PFSK-1 (cell line): Measurements from ENCODE around the gene IL10RB.

Experiments
- FOXP2 ChIP-seq: optimal IDR thresholded peaks from 2 replicates; pipeline ENCODE3; 2011; ENCODE audit warnings: borderline replicate concordance, control low read depth, inconsistent platforms; ENCODE audit not compliant: insufficient read depth; ENCODE audit errors: extremely low read length, extremely low read depth
- POLR2AphosphoS5 ChIP-seq: IDR thresholded peaks from 2 replicates; pipeline ENCODE4 v1.6.1; 2012; ENCODE audit warnings: low read depth, mild to moderate bottlenecking, control low read depth, low read length, moderate library complexity
- REST ChIP-seq, 2 experiments: IDR thresholded peaks; 2 replicates each; pipeline versions ENCODE4 v1.6.1 to v1.8.0; 2011 to 2012; ENCODE audit warnings: low read depth in 2 of 2, low read length in 2 of 2, control low read depth in 1 of 2, inconsistent platforms in 1 of 2, mild to moderate bottlenecking in 1 of 2, moderate library complexity in 1 of 2; ENCODE audit not compliant: insufficient read depth in 1 of 2
- SIN3A ChIP-seq: IDR thresholded peaks from 2 replicates; pipeline ENCODE4 v1.6.1; 2012; ENCODE audit warnings: mild to moderate bottlenecking, low read length, moderate library complexity, borderline replicate concordance; ENCODE audit not compliant: insufficient read depth
- TAF1 ChIP-seq: IDR thresholded peaks from 2 replicates; pipeline ENCODE4 v1.6.1; 2012; ENCODE audit warnings: low read length, control low read depth, borderline replicate concordance; ENCODE audit not compliant: insufficient read depth

IL10RB gene

GRCh38 chr21:33317786-33318486, 51.8 kb downstream of the IL10RB start:
- no peak for TF ChIP-seq TAF1
- TF ChIP-seq POLR2AphosphoS5: no peak
- TF ChIP-seq SIN3A: no peak
- no peak for TF ChIP-seq FOXP2
- no peak for TF ChIP-seq REST (IDR thresholded peaks at IDR 0.05; ENCODE audit: insufficient read depth in 1 of 2, low read depth in 2 of 2, low read length in 2 of 2)

GRCh38 chr21:33324291-33325221, 58.4 kb downstream of the IL10RB start, which contains the start of gene IFNAR1:
Gene IFNAR1, plus strand, starts transcription at chr21:33324970. Its CDS starts 86 bp downstream, at chr21:33325056.
- 0 out of 4 replicates have a peak, but pooled peaks of 1 of the 2 experiments have one; percentile 24 for TF ChIP-seq REST (IDR thresholded peaks at IDR 0.05; ENCODE audit: insufficient read depth in 1 of 2, low read depth in 2 of 2, low read length in 2 of 2)
- TF ChIP-seq TAF1: no peak
- peak; percentile 88 for TF ChIP-seq FOXP2
- TF ChIP-seq POLR2AphosphoS5: peak; percentile 82
- TF ChIP-seq SIN3A: no peak

GRCh38 chr21:33325222-33326067, 59.3 kb downstream of the IL10RB start:
- TF ChIP-seq SIN3A: peak; percentile 53; the same call in 1 of the 2 replicates
- TF ChIP-seq REST (IDR thresholded peaks at IDR 0.05; ENCODE audit: insufficient read depth in 1 of 2, low read depth in 2 of 2, low read length in 2 of 2): no peak

GRCh38 chr21:33327326-33327725, 61.2 kb downstream of the IL10RB start:
- TF ChIP-seq REST (IDR thresholded peaks at IDR 0.05; ENCODE audit: insufficient read depth in 1 of 2, low read depth in 2 of 2, low read length in 2 of 2) (no peak), SIN3A (no peak), TAF1 (no peak), POLR2AphosphoS5 (no peak), FOXP2 (no peak)
